Fibroblast of mammary gland (primary cell): Measurements from ENCODE around the gene MARK3.

Source experiments
- DNase-seq: peaks from one replicate; pipeline ENCODE4 v3.0.0-alpha.2; 2010; ENCODE audit warnings: low read depth
- H3K4me3 ChIP-seq: 2 replicates; pipeline ENCODE4 v1.5.1; 2011; ENCODE audit warnings: low read depth, mild to moderate bottlenecking, low read length, moderate library complexity; ENCODE audit not compliant: control insufficient read depth
- CTCF ChIP-seq: conservative IDR thresholded peaks from 2 replicates; pipeline ENCODE4 v1.5.1; 2011; ENCODE audit warnings: low read depth, low read length, inconsistent platforms; ENCODE audit not compliant: control insufficient read depth, insufficient read depth

MARK3 gene

GRCh38 chr14:103532216-103533136, 147.3 kb downstream of the MARK3 start:
- no peak for DNase-seq
- no peak for TF ChIP-seq CTCF
- no peak overlapping the region for H3K4me3 ChIP-seq

GRCh38 chr14:103533137-103533998, 148.2 kb downstream of the MARK3 start:
- TF ChIP-seq CTCF, result no peak
- DNase-seq, result no peak
- H3K4me3 ChIP-seq, result no peak overlapping the region

- no peak overlapping the region for H3K4me3 ChIP-seq
- TF ChIP-seq CTCF, result no peak
- DNase-seq, result no peak
Measured at GRCh38 chr14:103533999-103534575, 148.9 kb downstream of the MARK3 start.

- TF ChIP-seq CTCF, result no peak
- no peak overlapping the region for H3K4me3 ChIP-seq
- no peak for DNase-seq
Measured at GRCh38 chr14:103534576-103535061, 149.4 kb downstream of the MARK3 start.

GRCh38 chr14:103535081-103535890, 150.1 kb downstream of the MARK3 start:
- no peak overlapping the region for H3K4me3 ChIP-seq
- TF ChIP-seq CTCF, result no peak
- no peak for DNase-seq
